GM12801 (cell line): Measurements from ENCODE around the gene SMTN.

ENCODE experiments used
- TF ChIP-seq, protein P1 (sequence below): IDR thresholded peaks from one replicate; pipeline ENCODE4 v1.5.1; 2011; ENCODE audit warnings: control low read depth; ENCODE audit not compliant: insufficient read length; ENCODE audit errors: extremely low read depth

Gene SMTN

DNA sequence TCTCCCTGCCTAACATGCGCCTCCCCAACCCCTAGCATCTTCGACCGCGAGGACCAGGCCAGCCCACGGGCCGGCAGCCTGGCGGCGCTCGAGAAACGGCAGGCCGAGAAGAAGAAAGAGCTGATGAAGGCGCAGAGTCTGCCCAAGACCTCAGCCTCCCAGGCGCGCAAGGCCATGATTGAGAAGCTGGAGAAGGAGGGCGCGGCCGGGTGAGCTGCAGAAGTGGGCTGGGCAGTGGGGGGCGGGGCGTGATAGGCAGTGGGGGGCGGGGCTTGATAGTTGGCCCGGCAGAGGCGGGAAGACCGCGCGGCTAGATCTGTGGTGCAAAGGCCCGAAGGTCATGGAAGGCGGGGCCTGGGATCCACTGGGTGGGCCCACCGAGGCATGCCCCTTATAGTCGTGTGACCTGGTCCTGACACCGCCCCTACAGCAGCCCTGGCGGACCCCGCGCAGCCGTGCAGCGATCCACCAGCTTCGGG, 17.6 kb downstream of the SMTN start:
- TF ChIP-seq, protein P1, sequence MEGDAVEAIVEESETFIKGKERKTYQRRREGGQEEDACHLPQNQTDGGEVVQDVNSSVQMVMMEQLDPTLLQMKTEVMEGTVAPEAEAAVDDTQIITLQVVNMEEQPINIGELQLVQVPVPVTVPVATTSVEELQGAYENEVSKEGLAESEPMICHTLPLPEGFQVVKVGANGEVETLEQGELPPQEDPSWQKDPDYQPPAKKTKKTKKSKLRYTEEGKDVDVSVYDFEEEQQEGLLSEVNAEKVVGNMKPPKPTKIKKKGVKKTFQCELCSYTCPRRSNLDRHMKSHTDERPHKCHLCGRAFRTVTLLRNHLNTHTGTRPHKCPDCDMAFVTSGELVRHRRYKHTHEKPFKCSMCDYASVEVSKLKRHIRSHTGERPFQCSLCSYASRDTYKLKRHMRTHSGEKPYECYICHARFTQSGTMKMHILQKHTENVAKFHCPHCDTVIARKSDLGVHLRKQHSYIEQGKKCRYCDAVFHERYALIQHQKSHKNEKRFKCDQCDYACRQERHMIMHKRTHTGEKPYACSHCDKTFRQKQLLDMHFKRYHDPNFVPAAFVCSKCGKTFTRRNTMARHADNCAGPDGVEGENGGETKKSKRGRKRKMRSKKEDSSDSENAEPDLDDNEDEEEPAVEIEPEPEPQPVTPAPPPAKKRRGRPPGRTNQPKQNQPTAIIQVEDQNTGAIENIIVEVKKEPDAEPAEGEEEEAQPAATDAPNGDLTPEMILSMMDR: no peak

DNA sequence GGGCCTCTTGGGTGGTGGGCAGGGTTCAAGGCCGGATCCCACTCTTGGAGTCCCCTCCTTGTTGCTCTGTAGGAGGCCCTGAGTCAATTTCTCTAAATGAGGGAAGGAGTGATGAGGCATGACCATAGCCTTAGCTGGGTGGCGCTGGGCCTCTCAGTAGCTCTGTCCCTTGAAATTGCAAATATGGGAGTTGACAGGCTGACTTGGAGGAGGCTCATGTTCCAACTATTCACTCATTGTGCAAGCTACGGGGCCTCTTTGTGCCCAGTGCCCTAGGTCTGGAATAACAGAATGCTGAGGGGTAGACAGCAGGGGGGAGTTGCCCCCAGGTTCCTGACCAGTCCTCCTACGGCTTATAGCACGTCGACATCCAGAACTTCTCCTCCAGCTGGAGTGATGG, 18.3 kb downstream of the SMTN start:
- TF ChIP-seq, protein P1: no peak

DNA sequence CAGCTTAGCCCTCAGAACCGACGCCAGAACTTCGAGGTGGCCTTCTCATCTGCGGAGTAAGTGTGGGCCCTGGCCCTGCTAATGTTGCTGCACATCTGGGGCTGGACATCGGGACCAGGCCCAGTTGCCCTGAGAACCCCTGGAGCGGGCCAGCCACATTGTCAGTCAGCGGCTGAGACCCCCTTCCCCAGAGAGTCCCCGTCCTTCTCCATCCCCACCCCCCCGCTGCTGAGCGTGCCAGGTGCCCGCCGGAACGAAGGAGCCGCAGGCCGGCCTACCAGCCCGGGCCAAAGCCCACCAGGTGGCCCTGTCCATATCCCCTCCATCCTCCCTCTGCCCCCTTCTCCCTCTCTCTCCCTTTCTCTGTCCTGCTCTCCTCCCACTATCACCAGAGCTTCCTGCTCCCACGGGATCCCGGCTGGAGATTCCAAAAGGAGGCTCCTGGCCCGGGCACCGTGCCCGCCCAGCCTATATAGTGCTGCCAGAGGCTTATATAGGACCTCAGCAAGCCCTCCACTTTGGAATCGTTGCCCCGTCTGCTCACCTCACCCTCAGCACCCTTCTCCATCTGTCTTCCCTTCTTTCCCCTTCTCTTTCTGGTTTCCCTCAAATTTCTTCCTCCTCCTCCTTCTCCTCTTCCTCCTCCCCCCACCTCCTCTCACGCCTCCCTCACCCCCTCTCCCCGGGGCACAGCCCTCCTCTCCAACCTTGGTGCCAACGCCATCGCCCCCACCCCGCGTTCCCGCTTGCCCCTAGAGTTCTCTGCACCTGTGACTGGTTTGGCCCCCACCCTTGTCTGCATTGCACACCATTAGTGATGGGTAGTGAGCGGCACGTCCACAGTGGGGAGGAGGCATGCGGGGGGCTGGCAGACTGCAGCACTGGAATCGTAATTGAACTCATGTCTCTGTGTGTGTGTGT, 19.0 kb downstream of the SMTN start:
- TF ChIP-seq, protein P1: no peak

DNA sequence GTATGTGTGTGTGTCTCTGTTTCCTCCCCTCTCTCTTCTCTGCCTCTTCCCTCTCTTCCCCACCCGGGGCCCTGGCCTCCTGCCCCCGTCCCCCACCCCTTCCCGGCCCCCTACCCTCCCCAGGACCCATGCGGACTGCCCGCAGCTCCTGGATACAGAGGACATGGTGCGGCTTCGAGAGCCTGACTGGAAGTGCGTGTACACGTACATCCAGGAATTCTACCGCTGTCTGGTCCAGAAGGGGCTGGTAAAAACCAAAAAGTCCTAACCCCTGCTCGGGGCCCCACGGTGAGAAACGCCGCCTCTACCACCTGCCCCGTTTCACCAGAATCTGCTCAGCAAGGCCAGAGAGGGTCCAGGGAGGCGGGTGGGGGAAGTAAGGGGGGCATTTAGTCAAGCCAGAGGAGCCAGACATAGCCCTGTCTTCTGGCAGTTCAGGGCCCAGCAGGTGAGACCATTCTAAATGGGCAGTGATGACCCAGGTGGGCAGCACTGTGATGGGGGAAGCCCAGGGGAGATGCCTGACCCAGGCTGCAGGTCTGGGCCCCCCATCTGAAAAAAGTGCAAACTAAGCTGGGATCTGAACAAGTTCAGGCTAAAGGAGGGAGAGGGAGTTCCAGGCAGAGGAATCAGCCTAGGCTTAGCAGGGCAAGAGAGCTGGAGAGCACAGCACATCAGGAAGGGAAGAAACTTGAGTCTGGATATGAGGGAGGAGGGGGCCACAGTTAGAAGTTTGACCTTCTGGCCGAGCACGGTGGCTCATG, 19.8 kb downstream of the SMTN start:
- TF ChIP-seq, protein P1: no peak

DNA sequence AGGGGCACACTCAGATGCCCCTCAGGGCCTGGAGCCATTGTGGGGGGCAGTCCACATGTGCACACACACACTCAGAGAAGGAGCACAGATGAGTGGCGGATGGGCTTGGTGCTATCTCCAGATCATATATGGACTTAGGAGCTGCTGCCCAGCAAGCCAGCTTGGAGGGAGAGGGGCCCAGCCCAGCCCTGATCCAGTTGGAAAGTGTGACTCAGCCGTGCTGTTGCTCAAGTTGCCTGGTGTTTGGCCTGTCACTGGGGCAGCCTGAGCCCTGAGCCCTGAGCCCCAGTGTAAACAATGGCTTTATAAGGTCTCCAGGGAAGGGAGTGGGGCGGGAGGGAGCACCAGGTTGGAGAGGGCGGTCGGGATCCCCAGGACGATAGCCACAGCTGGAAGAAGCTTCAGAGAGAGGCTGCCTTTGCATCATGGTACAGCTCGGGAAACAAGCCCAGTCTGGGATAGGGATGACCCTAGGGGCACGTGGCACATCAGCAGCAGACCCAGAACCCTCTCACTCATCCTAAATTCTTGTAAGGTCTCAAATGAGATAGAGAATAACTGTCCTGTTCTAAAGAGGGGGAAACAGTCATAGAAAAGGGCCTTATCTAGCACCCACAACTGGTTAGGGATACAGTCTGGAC, 21.4 kb downstream of the SMTN start:
- TF ChIP-seq, protein P1: no peak

DNA sequence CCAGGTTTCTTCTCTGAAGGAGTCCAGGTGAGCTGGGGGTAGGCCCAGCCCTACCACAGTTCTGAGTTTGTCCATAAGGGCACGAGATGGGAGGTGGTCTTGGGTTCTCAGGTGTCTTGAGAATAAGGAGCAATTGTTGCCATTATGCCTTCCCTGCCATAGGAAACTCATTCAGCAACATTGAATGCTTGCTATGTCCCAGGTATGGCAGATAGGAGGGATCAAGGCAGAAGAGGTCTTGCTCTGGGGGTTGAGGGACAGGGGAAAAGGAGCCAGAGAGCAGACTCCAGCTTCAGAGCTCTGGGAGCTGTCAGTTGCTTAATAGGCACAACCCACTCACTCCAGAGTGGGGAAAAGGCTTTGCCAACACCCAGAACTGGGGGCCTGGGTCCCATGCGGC, 22.0 kb downstream of the SMTN start:
- TF ChIP-seq, protein P1: no peak
